ENCODE results near the gene NAV1. TPM values are rescaled to one million over a fixed set of nuclear protein-coding genes. Genes with fewer than 3 reads are reported as not detected.
A peak's percentile ranks its signal among the peaks of the same experiment; 100 is the strongest.

NAV1 gene
- polyA plus RNA-seq, 1 experiment = 21.6 TPM

DNA sequence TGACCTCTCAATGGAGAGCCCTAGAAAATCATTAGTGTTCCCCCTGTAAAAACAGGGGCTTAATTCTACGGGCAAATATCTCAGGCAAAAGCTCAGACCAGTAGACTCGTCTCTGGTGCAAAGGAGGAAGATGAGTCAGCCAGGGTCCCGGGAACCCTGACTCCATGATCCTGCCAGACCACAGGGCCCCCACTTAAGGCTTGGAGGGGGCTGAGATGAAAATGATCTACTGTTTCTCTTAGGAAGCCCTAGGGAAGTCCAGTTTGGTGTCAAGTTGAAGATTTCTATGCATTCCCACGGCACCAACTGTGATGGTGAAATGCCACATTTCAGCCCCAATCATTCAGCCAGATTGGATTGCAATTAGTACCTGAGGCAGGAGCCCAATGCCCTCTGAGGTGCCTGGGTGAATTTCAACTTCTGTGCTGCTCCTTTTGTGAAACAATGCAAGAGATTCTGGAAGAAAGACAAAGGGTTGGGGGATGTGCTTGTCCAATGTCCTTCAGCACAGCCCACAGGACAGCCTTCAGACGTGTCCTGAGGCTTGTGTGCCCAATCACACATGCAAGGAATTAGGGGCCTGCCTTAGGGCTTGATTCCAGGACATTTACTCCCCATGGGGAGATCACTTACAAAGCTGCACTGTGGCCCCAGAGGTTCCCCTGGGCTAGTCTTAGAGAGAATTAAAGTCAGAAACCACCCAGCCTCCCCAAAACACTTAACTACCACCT is 18.1 kb downstream of the NAV1 start:
- H3K27me3 ChIP-seq (ENCODE audit: control insufficient read depth, insufficient read depth, low read length) = no peaks in the 10 kb centered on the region
- H3K4me3 ChIP-seq (ENCODE audit: low read depth, low read length) = no peak overlapping the region
- DNase-seq (ENCODE audit: low read depth) = no peak
- no peaks in the 10 kb centered on the region for H3K36me3 ChIP-seq (ENCODE audit: control insufficient read depth, insufficient read depth, low read length)
- POLR2A ChIA-PET = no interaction called here
- TF ChIP-seq, protein P1, sequence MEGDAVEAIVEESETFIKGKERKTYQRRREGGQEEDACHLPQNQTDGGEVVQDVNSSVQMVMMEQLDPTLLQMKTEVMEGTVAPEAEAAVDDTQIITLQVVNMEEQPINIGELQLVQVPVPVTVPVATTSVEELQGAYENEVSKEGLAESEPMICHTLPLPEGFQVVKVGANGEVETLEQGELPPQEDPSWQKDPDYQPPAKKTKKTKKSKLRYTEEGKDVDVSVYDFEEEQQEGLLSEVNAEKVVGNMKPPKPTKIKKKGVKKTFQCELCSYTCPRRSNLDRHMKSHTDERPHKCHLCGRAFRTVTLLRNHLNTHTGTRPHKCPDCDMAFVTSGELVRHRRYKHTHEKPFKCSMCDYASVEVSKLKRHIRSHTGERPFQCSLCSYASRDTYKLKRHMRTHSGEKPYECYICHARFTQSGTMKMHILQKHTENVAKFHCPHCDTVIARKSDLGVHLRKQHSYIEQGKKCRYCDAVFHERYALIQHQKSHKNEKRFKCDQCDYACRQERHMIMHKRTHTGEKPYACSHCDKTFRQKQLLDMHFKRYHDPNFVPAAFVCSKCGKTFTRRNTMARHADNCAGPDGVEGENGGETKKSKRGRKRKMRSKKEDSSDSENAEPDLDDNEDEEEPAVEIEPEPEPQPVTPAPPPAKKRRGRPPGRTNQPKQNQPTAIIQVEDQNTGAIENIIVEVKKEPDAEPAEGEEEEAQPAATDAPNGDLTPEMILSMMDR (IDR thresholded peaks at IDR 0.05; ENCODE audit: insufficient read depth, low read depth, low read length) = no peak
- CTCF ChIA-PET = interaction anchor here (0.8 to 14.3 kb wide), 8 partner anchors 13 to 238 kb away, joined by 3 to 269 read pairs (median 22); no protein-coding TSS in a partner anchor

DNA sequence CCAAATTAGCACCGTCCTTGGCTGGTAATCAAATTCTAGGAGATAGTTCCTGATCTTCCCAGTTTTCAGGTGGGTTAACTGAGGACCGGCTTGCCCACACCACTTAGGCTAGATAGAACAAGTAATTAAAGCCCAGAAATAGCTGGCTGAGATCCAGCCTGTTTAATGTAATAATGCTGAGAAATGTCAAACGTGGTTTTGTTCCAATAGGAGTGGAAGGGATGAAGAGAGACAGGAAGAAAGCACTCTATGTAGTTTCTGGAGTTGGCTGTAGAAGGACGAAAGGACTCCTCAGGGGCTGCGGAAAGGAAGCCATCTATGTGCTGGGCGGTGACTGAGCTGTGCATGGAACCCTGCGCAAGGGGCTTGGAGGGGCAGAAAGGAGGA is 18.6 kb downstream of the NAV1 start:
- TF ChIP-seq, protein P1 (IDR thresholded peaks at IDR 0.05; ENCODE audit: insufficient read depth, low read depth, low read length) = no peak
- DNase-seq (ENCODE audit: low read depth) = no peak
- Histone ChIP-seq H3K36me3 (ENCODE audit: control insufficient read depth, insufficient read depth, low read length) (no peaks in the 10 kb centered on the region), H3K27me3 (ENCODE audit: control insufficient read depth, insufficient read depth, low read length) (no peaks in the 10 kb centered on the region), H3K4me3 (ENCODE audit: low read depth, low read length) (no peak overlapping the region)
- ChIA-PET CTCF (interaction anchor here (0.8 to 14.3 kb wide), 7 partner anchors 13 to 237 kb away, joined by 3 to 269 read pairs (median 38); no protein-coding TSS in a partner anchor), POLR2A (no interaction called here)

DNA sequence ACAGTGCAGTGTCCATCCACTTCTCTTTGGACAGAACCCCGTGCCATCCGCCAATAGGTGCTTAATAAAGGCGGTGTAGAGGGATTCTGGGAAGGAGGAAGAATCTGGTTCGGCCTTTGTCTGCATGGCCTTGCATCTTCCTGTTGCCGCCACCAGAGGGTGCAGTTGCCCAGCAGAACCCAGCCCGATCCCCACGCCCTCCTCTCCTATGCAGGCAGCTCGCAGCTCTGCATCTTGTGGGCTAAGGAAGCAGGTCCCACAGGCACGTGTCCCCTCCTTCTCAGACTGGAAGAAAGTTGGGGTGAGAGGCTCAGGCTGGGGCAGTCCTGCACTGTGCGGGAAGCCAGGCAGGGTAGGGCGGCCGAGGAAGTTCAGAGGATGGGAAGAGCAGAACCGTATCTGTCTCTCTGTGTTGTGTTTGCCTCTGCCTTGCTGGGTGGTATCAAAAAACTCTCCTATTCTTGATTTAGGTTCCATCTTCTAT is 20.8 kb downstream of the NAV1 start:
- POLR2A ChIA-PET = no interaction called here
- DNase-seq (ENCODE audit: low read depth) = no peak
- TF ChIP-seq, protein P1 (IDR thresholded peaks at IDR 0.05; ENCODE audit: insufficient read depth, low read depth, low read length) = peak; percentile 91
- H3K4me3 ChIP-seq (ENCODE audit: low read depth, low read length) = no peak overlapping the region
- CTCF ChIA-PET = interaction anchor here (0.6 to 14.3 kb wide), 37 partner anchors 10 to 248 kb away, joined by 3 to 269 read pairs (median 5); no protein-coding TSS in a partner anchor
- H3K27me3 ChIP-seq (ENCODE audit: control insufficient read depth, insufficient read depth, low read length) = no peaks in the 10 kb centered on the region
- no peaks in the 10 kb centered on the region for H3K36me3 ChIP-seq (ENCODE audit: control insufficient read depth, insufficient read depth, low read length)

DNA sequence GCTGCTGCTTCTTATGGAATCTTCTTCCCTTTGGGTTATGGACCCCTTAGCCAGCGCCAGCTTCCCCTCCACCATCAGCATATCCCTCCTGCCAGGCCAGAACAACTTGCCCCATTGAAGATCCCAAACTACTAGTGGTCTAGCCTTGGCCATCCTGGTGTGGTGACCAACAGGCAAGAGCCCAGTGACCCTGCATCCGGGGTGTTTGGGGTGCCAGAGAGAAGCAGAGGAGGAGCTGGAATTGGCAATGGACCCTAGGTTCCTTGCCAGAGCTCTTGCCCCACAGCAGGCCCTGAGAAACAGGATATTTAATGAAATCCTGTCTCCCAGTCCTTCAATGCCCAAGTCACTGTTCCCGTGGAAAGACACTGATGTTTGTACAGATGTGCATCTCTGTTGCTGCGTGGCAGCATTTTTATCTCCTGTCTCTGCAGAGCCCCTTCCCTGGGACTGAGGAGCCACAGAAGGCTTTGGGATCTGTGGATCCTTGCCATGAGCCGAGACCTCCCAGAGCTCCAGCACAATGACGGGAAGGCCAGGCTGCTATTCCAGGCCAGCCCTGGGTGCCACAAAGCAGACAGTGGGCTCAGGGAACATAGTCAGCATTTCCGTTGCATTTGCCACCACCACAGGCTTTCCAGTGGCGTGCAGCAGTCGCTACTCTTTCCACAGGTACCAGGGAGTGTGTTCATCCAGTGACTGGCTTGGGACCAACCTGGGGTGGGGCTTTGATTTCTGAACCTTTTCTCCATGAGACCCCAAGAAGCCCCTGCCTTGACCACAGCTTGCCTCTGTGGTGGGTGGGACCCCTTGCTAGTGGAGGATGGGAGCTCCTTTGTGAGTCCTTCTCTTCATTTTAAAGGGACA is 21.6 kb downstream of the NAV1 start:
- CTCF ChIA-PET = interaction anchor here (0.7 to 14.3 kb wide), 34 partner anchors 11 to 247 kb away, joined by 3 to 269 read pairs (median 6); no protein-coding TSS in a partner anchor
- H3K4me3 ChIP-seq (ENCODE audit: low read depth, low read length) = no peak overlapping the region
- TF ChIP-seq, protein P1 (IDR thresholded peaks at IDR 0.05; ENCODE audit: insufficient read depth, low read depth, low read length) = no peak
- no peaks in the 10 kb centered on the region for H3K27me3 ChIP-seq (ENCODE audit: control insufficient read depth, insufficient read depth, low read length)
- H3K36me3 ChIP-seq (ENCODE audit: control insufficient read depth, insufficient read depth, low read length) = no peaks in the 10 kb centered on the region
- DNase-seq (ENCODE audit: low read depth) = no peak
- POLR2A ChIA-PET = no interaction called here

- TF ChIP-seq, protein P1 (IDR thresholded peaks at IDR 0.05; ENCODE audit: insufficient read depth, low read depth, low read length) = no peak
- H3K4me3 ChIP-seq (ENCODE audit: low read depth, low read length) = no peak overlapping the region
- H3K27me3 ChIP-seq (ENCODE audit: control insufficient read depth, insufficient read depth, low read length) = no peaks in the 10 kb centered on the region
- ChIA-PET POLR2A (no interaction called here), CTCF (interaction anchor here (0.9 to 14.3 kb wide), 11 partner anchors 22 to 234 kb away, joined by 3 to 269 read pairs (median 8); no protein-coding TSS in a partner anchor)
- peaks cover 2% of the 10 kb centered on the region; the same call in 1 of the 2 replicates for H3K36me3 ChIP-seq (ENCODE audit: control insufficient read depth, insufficient read depth, low read length)
- DNase-seq (ENCODE audit: low read depth) = no peak
Measured at GRCh38 chr1:201561195-201561564, 22.3 kb downstream of the NAV1 start.

All from BJ (cell line).